Measurements from ENCODE around the gene ACVR1.

The ACVR1 gene

DNA sequence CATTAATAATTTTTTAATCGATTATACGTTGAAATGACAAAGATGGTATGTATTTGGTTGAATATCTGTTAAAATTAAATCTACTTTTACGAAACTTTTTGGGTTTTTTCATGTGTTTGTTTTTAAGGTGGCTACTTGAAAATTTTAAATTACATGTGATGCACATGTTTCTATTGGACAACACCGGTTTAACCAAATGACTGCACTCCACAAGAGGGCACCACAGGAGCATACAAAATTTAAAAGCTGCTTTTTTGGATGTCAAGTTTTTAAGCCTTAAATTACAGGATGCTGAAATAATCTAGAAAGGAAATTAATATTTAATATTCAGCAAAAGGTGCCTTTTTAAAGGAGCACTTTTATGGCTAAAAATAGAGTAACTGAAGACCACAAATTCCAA, 98.7 kb downstream of the ACVR1 start:
- Histone ChIP-seq H3K4me3 (no peak overlapping the region), H3K27ac (no peak overlapping the region)
- TF ChIP-seq, protein P1, sequence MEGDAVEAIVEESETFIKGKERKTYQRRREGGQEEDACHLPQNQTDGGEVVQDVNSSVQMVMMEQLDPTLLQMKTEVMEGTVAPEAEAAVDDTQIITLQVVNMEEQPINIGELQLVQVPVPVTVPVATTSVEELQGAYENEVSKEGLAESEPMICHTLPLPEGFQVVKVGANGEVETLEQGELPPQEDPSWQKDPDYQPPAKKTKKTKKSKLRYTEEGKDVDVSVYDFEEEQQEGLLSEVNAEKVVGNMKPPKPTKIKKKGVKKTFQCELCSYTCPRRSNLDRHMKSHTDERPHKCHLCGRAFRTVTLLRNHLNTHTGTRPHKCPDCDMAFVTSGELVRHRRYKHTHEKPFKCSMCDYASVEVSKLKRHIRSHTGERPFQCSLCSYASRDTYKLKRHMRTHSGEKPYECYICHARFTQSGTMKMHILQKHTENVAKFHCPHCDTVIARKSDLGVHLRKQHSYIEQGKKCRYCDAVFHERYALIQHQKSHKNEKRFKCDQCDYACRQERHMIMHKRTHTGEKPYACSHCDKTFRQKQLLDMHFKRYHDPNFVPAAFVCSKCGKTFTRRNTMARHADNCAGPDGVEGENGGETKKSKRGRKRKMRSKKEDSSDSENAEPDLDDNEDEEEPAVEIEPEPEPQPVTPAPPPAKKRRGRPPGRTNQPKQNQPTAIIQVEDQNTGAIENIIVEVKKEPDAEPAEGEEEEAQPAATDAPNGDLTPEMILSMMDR (IDR thresholded peaks at IDR 0.05), result peak; percentile 19
- no peak for DNase-seq (ENCODE audit: low spot score)

DNA sequence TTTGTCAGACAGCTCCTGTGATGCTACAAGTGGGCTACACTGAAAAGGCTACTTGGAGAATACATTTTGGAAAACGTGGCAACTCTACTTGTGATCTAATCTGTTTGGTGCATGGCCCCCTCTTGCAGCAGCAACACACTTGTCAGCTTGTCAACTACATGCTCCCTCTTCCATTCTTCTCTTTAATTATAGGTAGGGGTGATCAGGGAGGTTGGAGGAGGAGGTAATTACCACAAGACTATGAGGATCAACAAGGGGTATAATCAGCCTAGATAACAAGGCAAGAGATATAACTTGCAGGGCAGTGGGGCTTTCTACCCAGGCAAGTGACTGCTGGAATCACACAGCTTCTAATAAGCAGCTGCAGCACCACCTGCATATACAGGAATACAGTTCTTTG, 104.9 kb downstream of the ACVR1 start:
- Histone ChIP-seq H3K27ac (no peak overlapping the region), H3K4me3 (no peak overlapping the region)
- DNase-seq (ENCODE audit: low spot score), result no peak
- TF ChIP-seq, protein P1 (IDR thresholded peaks at IDR 0.05), result no peak

DNA sequence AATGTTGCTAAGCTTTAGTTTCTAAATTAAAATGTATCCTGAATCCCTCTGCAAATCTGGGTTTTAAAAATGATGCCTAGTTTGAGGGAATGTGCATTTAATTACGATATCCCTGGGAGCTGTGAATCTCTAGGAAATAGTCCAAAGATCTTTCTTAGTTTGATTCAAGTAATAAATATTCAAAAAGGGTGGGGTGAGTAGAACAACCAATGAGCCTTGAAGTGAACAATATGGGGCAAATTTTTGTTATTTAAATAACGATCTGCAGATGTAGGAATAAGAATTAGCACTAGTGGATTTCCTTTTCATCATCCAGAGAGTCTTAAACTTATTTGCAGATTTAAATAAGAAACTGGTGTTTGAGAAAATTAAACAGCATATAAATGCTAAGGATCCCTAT, 106.3 kb downstream of the ACVR1 start:
- no peak overlapping the region for H3K27ac ChIP-seq
- no peak overlapping the region for H3K4me3 ChIP-seq
- no peak for DNase-seq (ENCODE audit: low spot score)
- TF ChIP-seq, protein P1 (IDR thresholded peaks at IDR 0.05), result no peak

DNA sequence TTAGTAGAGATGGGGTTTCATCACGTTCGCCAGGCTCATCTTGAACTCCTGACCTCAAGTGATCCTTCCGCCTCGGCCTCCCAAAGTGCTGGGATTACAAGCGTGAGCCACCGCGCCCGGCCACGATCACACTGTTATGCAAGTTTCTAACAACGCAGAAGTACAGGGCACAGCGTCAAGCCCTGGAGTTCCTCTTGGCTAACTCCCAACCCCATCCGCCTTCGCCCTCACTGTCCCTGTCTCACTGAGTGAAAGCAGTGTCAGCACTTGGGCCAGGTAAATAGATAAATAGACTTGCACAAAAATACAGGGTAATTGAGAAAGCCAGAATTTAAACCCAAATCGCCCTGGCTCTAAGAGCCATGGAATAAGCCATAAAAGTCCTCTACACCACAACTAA, 111.7 kb downstream of the ACVR1 start:
- TF ChIP-seq, protein P1 (IDR thresholded peaks at IDR 0.05), result no peak
- no peak overlapping the region for H3K27ac ChIP-seq
- DNase-seq (ENCODE audit: low spot score), result no peak
- H3K4me3 ChIP-seq, result no peak overlapping the region

DNA sequence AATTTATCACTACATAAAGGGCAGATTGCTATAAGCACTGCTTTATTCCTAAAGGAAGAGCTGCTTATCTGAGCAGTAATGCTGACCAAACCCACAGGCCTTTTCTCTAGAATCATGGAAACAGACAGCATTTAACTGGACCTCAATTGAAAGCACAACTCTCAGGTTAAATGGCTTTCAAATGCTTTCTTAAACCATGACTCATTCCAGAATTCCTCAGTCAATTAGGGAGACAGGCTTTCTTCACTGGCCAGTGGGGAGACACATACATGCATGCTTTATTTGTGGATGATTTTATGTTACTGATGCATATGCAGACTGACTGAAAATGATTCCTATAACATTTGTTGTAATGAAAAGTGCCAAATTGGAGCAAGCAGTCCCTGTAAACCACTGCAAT, 114.6 kb downstream of the ACVR1 start:
- Histone ChIP-seq H3K4me3 (no peak overlapping the region), H3K27ac (no peak overlapping the region)
- TF ChIP-seq, protein P1 (IDR thresholded peaks at IDR 0.05), result no peak
- DNase-seq (ENCODE audit: low spot score), result no peak

DNA sequence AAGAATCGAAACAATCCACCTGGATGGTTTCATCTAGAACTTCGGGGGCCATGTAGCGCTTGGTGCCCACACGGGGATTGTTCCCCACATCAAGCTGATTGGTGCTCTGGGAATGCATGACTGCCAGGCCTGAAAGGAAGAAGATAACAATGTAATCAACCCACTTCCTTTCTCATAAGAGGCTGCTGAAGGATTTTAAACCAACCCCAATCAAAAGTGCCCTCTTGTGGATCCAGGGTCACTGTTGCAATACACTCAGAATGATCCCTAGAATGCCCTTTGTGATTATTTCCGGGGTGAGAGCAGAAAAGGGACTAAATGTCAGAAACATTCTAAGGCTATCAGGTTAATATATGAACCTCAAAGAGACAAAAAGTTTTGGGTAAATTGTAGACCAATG, 115.2 kb downstream of the ACVR1 start:
- H3K27ac ChIP-seq, result no peak overlapping the region
- no peak overlapping the region for H3K4me3 ChIP-seq
- DNase-seq (ENCODE audit: low spot score), result no peak
- TF ChIP-seq, protein P1 (IDR thresholded peaks at IDR 0.05), result no peak

DNA sequence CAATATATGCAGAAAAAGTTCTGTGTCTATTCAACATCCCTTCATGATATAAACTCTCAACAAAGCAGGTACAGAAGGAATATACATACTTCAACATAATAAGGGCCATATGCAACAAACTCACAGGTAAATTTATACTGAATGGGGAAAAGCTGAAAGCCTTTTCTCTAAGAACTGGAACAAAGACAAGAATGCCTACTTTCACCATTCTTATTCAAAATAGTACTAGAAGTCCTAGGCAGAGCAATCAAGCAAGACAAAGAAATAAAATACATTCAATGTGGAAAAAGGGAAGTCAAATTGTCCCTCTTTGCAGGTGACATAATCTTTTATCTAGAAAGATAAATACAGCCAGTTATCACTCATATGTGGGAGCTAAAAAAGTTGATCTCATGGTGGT, 116.3 kb downstream of the ACVR1 start:
- Histone ChIP-seq H3K4me3 (no peak overlapping the region), H3K27ac (no peak overlapping the region)
- TF ChIP-seq, protein P1 (IDR thresholded peaks at IDR 0.05), result no peak
- DNase-seq (ENCODE audit: low spot score), result no peak
